Keratinocyte (primary cell): ENCODE measurements around the gene ZNF423. TPM values are rescaled to one million over a fixed set of nuclear protein-coding genes. Genes with fewer than 3 reads are reported as not detected.

Experiments used
- DNase-seq: peaks from one replicate; pipeline ENCODE4 v3.0.0-alpha.2; 2011; ENCODE audit warnings: low read depth, missing footprints, low spot score
- FAIRE-seq: peaks from 2 replicates; lab custom pipeline; 2011; peaks lifted over from hg19 to GRCh38; lab: Jason Lieb, UNC
- H2AFZ ChIP-seq: 2 replicates; pipeline ENCODE4 v1.6.0; 2012; ENCODE audit warnings: low read length, control low read depth, inconsistent platforms; ENCODE audit not compliant: control insufficient read depth
- H3K27ac ChIP-seq: 2 replicates; pipeline ENCODE4 v1.5.1; 2011; ENCODE audit warnings: low read length; ENCODE audit not compliant: control insufficient read depth, insufficient read depth
- H3K27me3 ChIP-seq: 3 replicates; pipeline ENCODE4 v1.6.0; 2011; ENCODE audit warnings: low read length; ENCODE audit not compliant: control insufficient read depth, insufficient read depth; ENCODE audit errors: extremely low read depth
- H3K36me3 ChIP-seq, 2 experiments: 2 replicates in 1 of 2; 3 replicates in 1 of 2; pipeline ENCODE4 v1.5.1; 2011; ENCODE audit warnings: low read length in 2 of 2, mild to moderate bottlenecking in 1 of 2; ENCODE audit not compliant: control insufficient read depth in 2 of 2, insufficient read depth in 2 of 2; ENCODE audit errors: extremely low read depth in 1 of 2
- H3K4me1 ChIP-seq: 3 replicates; pipeline ENCODE4 v1.5.1; 2011; ENCODE audit warnings: low read length; ENCODE audit not compliant: control insufficient read depth, insufficient read depth; ENCODE audit errors: extremely low read depth
- H3K4me2 ChIP-seq: 3 replicates; pipeline ENCODE4 v1.6.0; 2011; ENCODE audit warnings: low read depth, low read length; ENCODE audit not compliant: control insufficient read depth, insufficient read depth; ENCODE audit errors: extremely low read depth
- H3K4me3 ChIP-seq, 3 experiments: fragments of 200-600 bp in 1 of 3; sonication (generic) in 1 of 3; 2 replicates in 2 of 3; 3 replicates in 1 of 3; pipeline ENCODE4 v1.5.1; 2011 to 2016; ENCODE audit warnings: low read length in 3 of 3, mild to moderate bottlenecking in 3 of 3, control low read depth in 2 of 3, inconsistent platforms in 1 of 3, low read depth in 1 of 3, mixed read lengths in 1 of 3, mixed run types in 1 of 3, moderate library complexity in 1 of 3; ENCODE audit not compliant: control insufficient read depth in 2 of 3, insufficient read depth in 2 of 3; ENCODE audit errors: extremely low read depth in 1 of 3
- H3K79me2 ChIP-seq: 2 replicates; pipeline ENCODE4 v1.6.0; 2012; ENCODE audit warnings: low read length; ENCODE audit not compliant: control insufficient read depth, insufficient read depth
- H3K9ac ChIP-seq: 3 replicates; pipeline ENCODE4 v1.6.0; 2011; ENCODE audit warnings: low read length; ENCODE audit not compliant: control insufficient read depth, insufficient read depth; ENCODE audit errors: extremely low read depth
- H3K9me1 ChIP-seq: 3 replicates; pipeline ENCODE4 v1.6.0; 2011; ENCODE audit warnings: low read length; ENCODE audit not compliant: control insufficient read depth, insufficient read depth; ENCODE audit errors: extremely low read depth
- H3K9me3 ChIP-seq: 2 replicates; pipeline ENCODE4 v1.5.1; 2012; ENCODE audit warnings: low read depth, low read length; ENCODE audit not compliant: control insufficient read depth
- H4K20me1 ChIP-seq: 3 replicates; pipeline ENCODE4 v1.6.0; 2011; ENCODE audit warnings: low read length; ENCODE audit not compliant: control insufficient read depth, insufficient read depth; ENCODE audit errors: extremely low read depth
- EZH2 ChIP-seq: IDR thresholded peaks from one replicate; pipeline ENCODE4 v1.6.1; 2012; ENCODE audit warnings: inconsistent platforms, mild to moderate bottlenecking, low read length, moderate library complexity
- dilution Hi-C: fragments of 300-500 bp; cut with MboI; formaldehyde crosslinking; loops from one replicate; pipeline ENCODE4 v1.7.0; 2020; ENCODE audit warnings: low sequenced_read_pairs; ENCODE audit not compliant: extremely low pct_ligation_motif_present
- polyA plus RNA-seq, 5 experiments: library from polyadenylated mRNA; depleted of rRNA in 3 of 5; stranded (reverse) in 3 of 5; stranded (forward) in 1 of 5; unstranded in 1 of 5; fragments of >200 nt; gene quantifications; 1 replicate in 1 of 5; 2 replicates in 3 of 5; 3 replicates in 1 of 5; pipeline versions ENCODE4 v1.2.1 to v1.2.3, GENCODE V29; 2011 to 2012; ENCODE audit warnings: missing spikeins in 2 of 5, low read depth in 1 of 5, low replicate concordance in 1 of 5
- TF ChIP-seq, protein P1 (sequence below), 3 experiments: IDR thresholded peaks in 1 of 3; conservative IDR thresholded peaks in 1 of 3; optimal IDR thresholded peaks in 1 of 3; 2 replicates in 2 of 3; 3 replicates in 1 of 3; pipeline versions ENCODE3 to v1.5.1; 2011; ENCODE audit warnings: low read length in 3 of 3, mild to moderate bottlenecking in 3 of 3, moderate library complexity in 2 of 3, control low read depth in 1 of 3, inconsistent platforms in 1 of 3; ENCODE audit not compliant: insufficient read depth in 2 of 3; ENCODE audit errors: extremely low read depth in 1 of 3

Gene ZNF423
- polyA plus RNA-seq, 1 donor (not counting 4 experiments of a cell fraction or from before 2014, with no cell fraction given), result 0.05 TPM

DNA sequence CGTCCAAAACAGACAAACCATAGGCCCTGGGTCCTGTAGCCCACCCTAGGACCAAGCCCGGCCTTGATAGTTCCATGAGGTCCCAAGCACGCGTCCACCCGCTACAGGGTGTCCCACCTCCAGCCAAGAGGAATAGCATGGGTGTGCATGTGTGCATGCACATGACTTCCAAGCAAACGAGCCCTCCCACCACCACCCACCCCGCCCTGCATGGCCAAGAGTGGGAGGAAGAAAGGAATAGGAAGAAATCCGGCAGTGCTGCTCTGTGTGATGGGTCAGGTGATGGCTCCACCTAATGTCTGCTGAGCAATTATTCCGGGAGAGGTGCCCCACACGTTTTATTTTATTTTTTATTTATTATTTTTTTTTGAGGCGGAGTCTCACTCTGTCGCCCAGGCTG lies 184.6 kb downstream of the ZNF423 start:
- Histone ChIP-seq H3K4me3 (no peak overlapping the region), H3K4me2 (no peak overlapping the region), H3K79me2 (no peaks in the 10 kb centered on the region), H3K36me3 (no peaks in the 10 kb centered on the region), H3K4me1 (no peaks in the 10 kb centered on the region), H3K9me1 (no peaks in the 10 kb centered on the region), H3K27ac (no peak overlapping the region), H4K20me1 (no peaks in the 10 kb centered on the region), H3K9ac (no peak overlapping the region), H3K27me3 (no peaks in the 10 kb centered on the region), H3K9me3 (no peaks in the 10 kb centered on the region), H2AFZ (no peak overlapping the region)
- TF ChIP-seq, protein P1, sequence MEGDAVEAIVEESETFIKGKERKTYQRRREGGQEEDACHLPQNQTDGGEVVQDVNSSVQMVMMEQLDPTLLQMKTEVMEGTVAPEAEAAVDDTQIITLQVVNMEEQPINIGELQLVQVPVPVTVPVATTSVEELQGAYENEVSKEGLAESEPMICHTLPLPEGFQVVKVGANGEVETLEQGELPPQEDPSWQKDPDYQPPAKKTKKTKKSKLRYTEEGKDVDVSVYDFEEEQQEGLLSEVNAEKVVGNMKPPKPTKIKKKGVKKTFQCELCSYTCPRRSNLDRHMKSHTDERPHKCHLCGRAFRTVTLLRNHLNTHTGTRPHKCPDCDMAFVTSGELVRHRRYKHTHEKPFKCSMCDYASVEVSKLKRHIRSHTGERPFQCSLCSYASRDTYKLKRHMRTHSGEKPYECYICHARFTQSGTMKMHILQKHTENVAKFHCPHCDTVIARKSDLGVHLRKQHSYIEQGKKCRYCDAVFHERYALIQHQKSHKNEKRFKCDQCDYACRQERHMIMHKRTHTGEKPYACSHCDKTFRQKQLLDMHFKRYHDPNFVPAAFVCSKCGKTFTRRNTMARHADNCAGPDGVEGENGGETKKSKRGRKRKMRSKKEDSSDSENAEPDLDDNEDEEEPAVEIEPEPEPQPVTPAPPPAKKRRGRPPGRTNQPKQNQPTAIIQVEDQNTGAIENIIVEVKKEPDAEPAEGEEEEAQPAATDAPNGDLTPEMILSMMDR (optimal IDR thresholded peaks at IDR 0.05 in 1 of 3, IDR thresholded peaks at IDR 0.05 in 1 of 3, conservative IDR thresholded peaks at IDR 0.05 in 1 of 3; ENCODE audit: extremely low read depth in 1 of 3, insufficient read depth in 2 of 3, low read length in 3 of 3), result no peak
- no peak for TF ChIP-seq EZH2
- dilution Hi-C loops, result no loop called here
- FAIRE-seq (no peak), DNase-seq (no peak)

DNA sequence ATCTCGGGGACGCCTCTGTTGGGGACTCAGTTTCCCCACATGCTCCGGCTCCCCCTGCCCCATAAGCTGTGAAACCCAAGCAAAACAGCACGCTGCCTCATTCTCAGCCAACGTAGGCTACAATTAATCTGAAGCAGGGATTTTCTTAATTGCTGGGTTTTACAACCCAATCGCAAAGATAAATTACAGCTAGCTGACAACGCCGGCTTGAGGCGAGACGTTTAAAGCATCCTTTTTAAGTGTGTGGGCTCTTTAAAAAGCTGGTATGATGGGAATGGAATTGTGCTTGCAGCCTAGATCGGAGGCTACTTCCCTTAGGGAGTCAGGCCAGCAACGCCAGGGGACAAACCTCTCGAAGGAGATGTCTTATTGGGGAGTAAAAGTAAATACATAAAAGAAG lies 185.3 kb downstream of the ZNF423 start:
- no peak for FAIRE-seq
- H3K4me3 ChIP-seq, result no peak overlapping the region
- dilution Hi-C loops, result no loop called here
- H3K27ac ChIP-seq, result no peak overlapping the region
- no peaks in the 10 kb centered on the region for H3K79me2 ChIP-seq
- H3K9ac ChIP-seq, result no peak overlapping the region
- no peak overlapping the region for H2AFZ ChIP-seq
- H3K36me3 ChIP-seq, result no peaks in the 10 kb centered on the region
- no peaks in the 10 kb centered on the region for H3K9me3 ChIP-seq
- H3K9me1 ChIP-seq, result no peaks in the 10 kb centered on the region
- H3K4me2 ChIP-seq, result no peak overlapping the region
- H3K4me1 ChIP-seq, result no peaks in the 10 kb centered on the region
- DNase-seq, result no peak
- no peaks in the 10 kb centered on the region for H3K27me3 ChIP-seq
- no peak for TF ChIP-seq EZH2
- TF ChIP-seq, protein P1 (optimal IDR thresholded peaks at IDR 0.05 in 1 of 3, IDR thresholded peaks at IDR 0.05 in 1 of 3, conservative IDR thresholded peaks at IDR 0.05 in 1 of 3; ENCODE audit: extremely low read depth in 1 of 3, insufficient read depth in 2 of 3, low read length in 3 of 3), result no peak
- H4K20me1 ChIP-seq, result no peaks in the 10 kb centered on the region
